HG03095 (cell line): ENCODE measurements around the gene RASL11B.

Source experiments
- ATAC-seq: cut with Tn5 transposase; IDR thresholded peaks from one replicate; pipeline ENCODE4 v1.9.1; 2021; ENCODE audit warnings: moderate library complexity; ENCODE audit not compliant: unreplicated experiment

Gene RASL11B

DNA sequence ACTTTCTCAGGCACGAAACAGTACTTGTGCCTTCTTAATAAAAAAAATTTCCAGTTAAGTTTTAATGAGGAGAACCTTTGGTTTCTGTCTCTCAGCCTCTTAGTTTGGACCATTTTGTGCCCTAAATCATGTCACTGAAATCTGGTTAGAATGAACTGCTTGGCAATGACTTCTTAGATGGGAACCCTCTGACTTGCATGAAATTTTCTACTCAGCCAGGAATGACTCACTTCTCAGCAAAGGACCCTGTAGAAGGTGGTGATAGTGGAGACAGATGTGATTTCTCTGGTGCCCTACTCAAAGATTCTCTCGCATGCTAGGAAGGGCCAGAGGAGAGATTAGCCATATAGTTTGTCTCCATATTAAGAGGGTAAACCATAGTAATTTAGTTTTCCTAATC is 50.5 kb downstream of the RASL11B start:
- no peak for ATAC-seq

- ATAC-seq = no peak
Measured at GRCh38 chr4:52914051-52914605, 52.0 kb downstream of the RASL11B start.

- ATAC-seq = no peak
Measured at GRCh38 chr4:52915191-52915590, 53.1 kb downstream of the RASL11B start.

DNA sequence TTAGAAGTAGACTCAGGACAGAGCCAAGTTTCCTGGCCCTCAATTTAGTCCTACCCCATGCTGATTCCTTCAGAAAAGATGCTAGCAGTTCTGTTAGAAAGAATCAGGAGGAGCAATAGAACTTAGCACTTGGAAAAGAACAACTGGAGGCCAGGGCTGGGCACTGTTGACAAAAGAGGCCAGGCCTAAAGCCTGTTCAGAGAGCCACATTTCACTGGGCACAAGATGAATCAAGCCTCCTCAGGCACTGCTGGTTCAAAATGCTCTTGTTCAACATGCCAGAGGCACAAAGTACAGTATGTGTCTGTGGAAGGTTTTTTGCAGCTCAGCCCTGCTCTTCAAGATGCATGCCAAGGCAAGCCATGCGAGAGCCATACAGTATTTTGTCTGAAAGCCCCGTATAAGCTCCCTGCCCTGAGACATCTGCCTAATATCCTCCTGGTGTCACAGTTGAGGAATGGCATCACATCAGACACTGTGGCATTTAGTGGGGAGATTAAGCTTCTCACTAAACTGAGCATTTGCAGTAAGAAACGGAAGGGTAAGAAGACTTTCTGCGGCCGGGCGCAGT is 53.7 kb downstream of the RASL11B start:
- ATAC-seq = no peak
